SIG-M5 treated with dmso at 0.1 percent for 504 hours (cell line): ENCODE results near the gene GP5.
A peak's percentile ranks its signal among the peaks of the same experiment; 100 is the strongest.

Source experiments
- DNase-seq: peaks from one replicate; lab custom pipeline; 2025; ENCODE audit not compliant: unreplicated experiment; lab: John Stamatoyannopoulos, UW

The GP5 gene

DNA sequence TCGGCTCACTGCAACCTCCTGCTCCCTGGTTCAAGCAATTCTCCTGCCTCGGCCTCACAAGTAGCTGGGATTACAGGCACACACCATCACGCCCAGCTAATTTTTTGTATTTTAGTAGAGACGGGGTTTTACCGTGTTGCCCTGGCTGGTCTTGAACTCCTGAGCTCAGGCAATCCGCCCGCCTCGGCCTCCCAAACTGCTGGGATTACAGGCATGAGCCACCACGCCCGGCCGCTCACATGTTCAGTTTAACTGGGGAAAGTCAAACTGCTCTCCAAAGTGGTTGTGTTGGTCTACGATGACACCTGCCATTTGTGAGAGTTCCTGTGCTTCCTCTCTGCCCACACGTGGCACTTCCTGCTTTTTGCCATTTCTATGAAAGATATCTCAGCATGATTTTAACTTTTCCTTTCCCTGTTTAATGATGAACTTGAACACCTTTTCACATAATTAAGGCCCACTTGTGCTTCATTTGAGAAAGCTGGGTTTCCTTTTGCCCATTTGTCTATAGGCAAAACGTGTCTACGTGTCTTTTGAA lies 877 bp upstream of the GP5 start:
- DNase-seq = no peak

DNA sequence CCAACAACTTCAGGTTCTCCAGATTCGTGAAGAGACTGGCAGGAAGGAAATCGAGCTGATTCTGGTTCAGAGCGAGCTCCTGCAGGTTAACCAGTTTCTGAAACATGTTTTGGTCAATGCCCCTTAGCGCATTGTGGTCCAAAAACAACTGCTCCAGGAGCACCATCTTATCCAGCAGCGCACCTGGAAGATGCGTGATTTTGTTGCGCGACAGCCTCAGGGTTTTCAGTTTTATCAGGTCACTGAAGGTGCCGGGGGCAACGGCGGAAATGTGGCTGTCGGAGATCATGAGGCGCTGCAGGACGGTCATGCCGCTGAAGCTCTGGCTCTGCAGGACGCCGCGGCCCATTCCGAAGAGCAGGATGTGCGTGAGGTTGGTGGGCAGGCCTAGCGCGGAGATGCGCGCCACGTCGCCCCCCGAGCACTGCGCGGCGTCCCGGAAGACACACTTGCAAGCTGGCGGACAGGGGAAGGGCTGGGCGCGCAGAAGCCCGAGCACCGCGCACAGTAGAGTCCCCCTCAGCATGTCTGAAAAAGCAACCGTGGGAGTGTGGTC lies 1.2 kb downstream of the GP5 start:
- DNase-seq = no peak

DNA sequence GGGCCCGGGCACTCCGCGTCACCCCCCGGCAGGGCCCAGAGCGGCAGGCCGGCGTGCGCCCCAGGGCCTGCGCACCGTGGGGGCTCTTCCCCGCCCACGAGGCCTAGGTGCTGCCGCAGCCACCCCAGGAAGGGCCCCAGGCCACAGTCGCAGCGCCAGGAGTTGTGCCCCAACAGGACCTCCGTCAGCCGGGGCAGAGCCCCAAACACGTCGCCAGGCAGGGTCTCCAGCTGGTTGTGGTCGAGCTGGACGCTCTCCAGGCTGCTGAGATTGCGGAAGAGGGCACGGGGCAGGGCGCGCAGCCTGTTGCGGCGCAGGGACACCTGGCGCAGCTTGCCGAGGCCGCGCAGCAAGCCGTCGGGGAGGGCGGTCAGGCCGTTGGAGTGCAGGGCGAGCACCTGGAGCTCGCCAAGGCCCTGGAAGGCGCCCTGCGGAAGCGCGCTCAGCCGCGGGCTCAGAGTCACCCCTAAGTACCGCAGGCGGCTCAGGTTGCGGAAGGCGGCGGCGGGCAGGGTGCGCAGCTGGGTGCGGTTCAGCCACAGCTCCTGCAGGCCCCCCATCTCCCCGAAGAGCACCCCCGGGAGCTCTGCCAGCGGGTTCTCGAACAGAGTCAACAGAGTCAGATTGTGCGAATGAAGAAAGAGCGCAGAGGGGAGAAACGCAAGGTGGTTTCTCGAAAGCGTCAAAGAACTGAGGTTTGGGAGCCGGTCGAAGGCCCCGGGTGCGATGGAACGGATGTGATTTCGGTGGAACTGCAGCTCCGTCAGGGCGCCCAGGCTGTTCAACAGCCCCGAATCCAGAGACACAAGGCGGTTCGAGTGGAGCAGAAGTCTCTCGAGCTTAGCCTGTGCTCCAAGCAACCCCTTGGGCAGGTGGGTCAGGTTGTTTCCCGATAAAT lies 2.0 kb downstream of the GP5 start:
- DNase-seq = no peak

DNA sequence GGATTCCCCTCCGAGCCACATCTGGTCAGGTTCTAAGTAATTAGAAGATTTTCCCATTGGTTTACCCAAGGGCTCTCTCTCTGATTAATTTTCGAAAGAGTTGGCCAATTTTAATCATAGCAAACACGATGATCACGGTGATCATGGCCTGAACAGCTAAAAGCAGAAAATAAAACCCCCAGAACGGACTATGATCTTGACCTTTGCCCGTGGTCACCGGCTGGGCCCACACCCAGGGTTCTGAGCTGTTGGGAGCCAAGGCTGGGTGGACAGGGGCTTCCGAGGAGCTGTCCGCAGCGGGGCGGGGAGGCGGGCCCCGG lies 2.6 kb downstream of the GP5 start:
- DNase-seq = no peak

DNA sequence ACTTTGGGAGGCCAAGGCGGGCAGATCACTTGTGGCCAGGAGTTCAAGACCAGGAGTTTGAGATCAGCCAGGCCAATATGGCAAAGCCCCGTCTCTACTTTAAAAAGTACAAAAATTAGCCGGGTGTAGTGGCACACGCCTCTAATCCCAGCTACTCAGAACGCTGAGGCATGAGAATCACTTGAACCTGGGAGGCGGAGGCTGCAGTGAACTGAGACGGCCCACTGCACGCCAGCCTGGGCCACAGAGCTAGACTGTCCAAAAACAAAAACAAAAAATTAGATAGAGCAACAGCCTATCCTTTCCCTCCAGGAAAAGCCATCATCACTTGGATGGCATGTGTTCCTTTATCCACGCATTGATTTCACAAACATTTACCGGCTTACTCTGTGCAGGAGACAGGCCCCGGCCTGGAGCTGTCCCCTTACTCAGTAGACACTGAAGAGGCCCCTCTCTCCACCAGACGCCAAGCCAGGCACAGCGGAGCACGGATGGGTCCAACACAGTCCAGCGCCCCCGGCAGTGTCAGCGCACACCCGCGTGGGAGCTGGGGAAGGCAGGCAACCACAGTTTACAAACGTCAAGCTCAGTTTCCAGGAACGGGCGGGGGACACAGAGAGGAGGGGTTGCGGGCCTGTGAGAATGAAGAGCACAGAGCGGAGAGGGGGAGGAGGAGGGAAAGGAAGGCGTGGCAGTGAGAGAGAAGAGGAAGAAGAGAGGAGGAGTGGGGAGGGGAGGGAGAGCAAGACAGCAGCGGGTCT lies 3.1 kb downstream of the GP5 start:
- peak; percentile 73 for DNase-seq

DNA sequence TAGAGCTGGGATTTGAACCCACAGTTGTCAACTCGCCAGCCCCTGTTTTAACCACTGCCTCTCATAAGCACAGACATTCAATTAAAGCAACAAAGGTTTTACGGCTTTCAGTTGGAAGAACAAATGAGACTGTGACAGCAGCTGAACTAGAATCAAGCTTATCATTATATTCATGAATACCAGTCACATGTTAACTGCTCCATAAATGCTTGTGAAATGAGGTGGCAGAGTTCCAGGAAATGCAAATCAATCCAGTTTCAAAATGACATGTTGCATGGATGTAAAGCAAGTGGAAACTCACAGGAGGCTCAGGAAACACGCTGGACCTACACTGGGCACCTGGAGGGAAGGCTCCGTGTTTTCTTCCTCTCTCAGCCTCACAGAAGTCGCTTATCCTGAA lies 3.9 kb downstream of the GP5 start:
- DNase-seq = no peak

DNA sequence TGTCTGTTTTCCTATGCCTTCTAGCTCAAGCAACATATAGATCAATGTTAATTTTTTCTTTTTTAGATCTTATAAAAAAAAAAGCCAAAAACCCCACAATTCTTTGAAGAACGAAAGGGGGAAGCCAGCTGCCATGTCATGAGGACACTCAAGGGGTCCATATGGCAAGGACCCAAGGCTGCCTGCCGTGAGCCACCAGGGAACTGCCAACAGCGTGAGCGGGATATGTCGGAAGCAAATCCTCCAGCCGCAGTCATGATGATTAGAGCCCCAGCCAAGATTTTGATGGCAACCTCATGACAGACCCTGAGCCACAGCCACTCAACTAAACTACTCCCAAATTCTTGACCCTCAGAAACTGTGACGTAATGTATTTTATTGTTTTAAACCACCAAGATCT lies 6.5 kb downstream of the GP5 start:
- DNase-seq = no peak

DNA sequence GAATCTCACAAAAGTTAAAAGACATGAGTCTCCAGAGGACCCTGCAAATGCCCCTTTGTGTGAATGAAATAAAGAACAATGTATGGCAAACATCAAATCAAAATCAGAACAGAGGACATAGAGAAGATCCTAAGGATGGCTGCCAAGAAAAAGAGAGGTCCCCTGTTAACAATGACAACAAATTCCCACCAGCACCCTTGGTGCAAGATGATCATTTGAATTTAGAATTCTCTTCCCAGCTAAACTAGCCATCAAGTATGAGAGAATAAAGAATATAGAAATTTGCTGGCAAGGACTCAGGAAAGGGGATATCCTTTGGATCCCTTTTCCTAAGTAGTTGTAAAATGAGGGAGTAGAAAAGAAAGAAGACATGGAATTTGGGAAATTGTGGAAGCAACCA lies 8.2 kb downstream of the GP5 start:
- DNase-seq = no peak

DNA sequence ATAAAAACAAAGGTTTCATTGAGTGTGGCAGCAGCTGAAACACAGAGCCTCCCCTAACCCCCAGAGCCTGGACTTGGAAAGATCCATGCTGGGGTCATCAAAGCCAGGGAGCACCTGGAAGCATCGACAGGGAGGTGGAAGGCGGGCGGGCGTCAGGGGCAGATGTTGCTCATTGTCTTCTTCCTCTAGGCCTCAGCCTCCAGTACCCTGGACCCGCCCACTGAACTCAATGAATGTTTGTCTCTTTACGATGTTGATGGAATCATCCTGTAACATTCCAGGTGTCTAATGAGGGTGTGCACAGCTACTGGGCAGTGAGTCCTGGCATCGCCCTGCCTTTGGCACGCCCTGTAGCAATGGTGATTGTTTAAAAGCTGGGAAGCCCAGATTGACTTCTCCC lies 9.8 kb downstream of the GP5 start:
- DNase-seq = no peak

DNA sequence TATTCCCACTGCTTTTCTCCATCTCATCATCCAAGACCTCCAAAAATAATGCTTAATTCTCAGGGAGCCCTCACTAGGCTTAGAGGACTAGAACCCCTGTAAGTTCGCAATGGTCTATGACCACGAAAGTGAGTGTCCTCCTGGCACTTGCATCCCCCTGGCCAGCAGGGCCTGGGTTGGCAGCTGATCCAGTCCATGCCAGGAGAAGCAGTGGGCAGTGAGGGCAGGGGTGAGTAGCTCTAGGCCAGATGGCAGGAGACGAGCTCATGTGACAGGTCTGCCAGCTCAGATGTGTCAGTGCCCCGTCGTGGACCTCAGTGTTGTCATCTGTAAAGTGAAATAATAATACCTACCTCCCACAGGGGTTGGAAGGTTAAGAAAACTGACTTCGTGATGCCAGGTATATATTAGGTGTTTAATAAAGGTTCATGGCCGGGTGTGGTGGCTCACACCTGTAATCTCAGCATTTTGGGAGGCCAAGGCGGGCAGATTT lies 11.1 kb downstream of the GP5 start:
- no peak for DNase-seq

DNA sequence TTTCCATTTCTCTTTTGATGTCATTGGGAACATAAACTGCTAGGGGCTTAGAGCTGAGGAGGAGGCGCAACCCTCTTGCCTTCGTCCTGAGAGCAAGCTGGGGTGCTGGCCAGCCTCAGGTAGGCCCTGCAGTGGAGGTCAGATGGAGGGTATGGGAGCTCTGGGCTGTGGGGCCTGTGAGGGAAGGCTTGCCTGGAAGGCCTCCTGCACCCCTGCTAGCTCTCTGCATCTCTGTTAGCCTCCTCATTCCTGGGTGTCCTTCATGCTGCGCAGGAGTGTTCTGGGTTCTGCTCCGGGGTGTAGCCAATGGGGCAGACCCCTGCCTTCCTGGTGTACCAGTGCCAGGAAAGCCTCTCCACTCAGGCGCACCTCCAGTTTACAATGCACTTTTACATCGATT lies 11.8 kb downstream of the GP5 start:
- DNase-seq = no peak

DNA sequence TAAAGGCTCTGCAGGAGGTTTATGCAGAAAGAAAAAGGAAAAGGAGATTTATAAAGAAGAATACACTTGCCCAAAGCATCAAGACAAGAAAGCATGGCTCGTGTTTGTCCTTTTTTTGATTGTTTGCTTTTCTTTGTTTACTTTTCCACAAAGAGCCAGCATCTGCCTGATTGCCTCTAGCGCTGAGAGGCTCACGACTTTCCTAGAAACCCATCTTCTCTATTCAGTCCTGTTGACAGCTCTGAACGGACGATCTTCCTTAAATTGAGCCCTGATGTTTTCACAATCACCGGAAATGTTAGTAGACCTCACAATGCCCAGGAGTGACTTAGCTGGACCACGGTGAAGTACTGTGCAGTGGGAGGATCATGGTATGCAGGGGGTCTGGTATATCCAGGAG lies 12.4 kb downstream of the GP5 start:
- DNase-seq = no peak

DNA sequence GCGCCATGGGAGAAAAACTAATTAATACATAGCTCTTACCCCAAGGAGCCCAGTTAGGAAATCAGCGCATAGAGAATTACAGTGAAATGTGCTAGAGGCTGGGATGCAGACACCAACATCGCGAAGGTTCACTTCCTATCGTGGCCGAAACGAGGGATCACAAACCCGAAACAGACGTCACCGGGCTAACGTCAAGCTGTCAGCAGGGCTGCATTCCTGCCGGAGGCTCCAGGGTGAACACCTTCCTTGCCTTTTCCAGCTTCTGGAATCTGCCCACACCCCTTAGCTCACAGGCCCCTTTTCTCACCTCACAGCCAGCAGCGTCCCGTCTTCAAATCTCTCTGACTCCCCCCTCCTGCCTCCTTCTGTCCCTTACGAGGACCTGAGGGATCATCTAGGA lies 13.0 kb downstream of the GP5 start:
- no peak for DNase-seq

DNA sequence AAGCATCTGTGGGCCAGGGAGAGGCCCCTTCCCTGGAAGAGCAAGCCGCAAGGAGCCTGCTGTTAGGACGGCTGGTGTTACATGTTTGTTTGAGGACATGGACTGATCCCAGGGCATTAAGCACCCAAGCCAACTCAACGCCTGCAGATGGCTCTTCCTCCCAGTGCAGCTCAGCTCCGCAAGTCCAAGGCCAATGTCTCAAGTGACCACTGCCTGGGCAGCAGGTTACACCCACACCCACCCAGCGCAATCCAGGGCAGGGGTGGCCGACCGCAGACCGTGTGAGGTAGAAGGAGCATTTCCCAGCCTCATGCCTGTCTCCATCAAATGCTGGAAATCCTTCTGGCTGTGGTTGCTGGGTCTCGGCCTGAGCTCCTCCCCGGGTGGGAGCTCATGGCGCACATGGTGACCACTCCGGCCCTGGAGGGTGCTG lies 14.5 kb downstream of the GP5 start:
- no peak for DNase-seq

DNA sequence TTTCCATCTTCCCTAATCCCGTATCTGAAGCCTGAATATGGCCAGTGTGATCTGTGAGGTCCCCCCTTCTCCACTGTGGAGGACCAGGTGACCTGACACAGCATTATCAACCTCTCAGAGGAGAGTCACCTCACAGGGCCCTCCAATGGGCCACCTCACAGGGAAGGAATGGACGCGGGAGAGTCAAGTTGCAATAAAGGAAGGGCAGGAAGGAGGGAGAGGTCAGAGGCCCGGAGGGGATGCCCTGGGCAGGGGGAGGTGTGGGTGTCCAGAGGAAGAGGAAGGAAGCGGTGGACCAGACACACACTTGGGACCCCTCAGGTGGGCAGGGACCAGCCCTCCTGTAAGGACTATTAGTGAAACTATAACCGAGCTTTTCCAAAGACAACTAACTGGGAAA lies 14.9 kb downstream of the GP5 start:
- no peak for DNase-seq

DNA sequence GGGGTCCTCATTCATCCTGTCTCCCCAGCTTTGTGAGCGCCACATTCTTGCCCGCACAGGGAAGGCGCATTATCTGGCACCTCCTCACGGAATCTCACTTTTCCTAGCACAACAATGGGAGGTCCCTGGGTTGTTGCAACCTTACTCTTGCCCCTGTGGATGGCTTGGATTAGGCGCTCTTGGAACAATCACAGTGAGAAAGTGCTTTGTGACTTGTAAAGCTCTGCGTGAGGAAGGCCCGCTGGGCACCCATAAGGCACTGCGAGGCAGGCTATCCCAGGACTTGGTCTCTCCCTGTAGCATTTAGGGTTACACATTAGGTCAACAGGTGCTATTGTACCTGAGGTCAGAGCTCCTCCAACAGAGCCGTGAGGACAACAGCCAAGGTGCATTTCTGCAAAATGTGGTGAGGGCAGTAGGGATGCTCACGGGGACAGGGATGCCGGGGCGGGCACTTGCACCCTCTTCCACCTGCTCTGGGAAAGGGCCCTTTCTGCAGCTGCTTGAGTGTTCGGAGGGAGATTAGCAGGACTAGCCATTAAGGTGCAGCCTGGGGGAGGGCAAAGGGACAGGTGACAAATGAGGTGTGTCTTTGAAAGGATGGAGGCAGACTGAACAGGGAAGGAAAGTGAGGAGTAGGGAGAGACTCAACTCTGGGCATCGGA lies 15.7 kb downstream of the GP5 start:
- DNase-seq = no peak

DNA sequence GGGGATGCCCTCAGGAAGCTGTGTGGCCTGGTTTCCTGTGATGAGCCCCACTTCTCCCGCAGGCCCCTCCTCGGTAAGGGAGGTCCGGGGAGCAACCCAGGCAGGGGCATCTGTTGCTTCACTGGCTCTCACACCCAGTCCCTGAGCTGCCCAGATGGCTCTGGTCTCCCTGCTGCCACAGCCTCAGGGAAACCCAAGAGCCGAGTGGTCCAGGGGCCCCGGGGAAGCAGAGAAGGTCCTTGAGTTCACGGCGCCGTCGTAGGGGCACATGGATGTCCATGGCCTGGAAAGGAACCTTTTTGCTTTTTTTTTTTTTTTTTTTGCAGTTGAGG lies 16.2 kb downstream of the GP5 start:
- DNase-seq = no peak

DNA sequence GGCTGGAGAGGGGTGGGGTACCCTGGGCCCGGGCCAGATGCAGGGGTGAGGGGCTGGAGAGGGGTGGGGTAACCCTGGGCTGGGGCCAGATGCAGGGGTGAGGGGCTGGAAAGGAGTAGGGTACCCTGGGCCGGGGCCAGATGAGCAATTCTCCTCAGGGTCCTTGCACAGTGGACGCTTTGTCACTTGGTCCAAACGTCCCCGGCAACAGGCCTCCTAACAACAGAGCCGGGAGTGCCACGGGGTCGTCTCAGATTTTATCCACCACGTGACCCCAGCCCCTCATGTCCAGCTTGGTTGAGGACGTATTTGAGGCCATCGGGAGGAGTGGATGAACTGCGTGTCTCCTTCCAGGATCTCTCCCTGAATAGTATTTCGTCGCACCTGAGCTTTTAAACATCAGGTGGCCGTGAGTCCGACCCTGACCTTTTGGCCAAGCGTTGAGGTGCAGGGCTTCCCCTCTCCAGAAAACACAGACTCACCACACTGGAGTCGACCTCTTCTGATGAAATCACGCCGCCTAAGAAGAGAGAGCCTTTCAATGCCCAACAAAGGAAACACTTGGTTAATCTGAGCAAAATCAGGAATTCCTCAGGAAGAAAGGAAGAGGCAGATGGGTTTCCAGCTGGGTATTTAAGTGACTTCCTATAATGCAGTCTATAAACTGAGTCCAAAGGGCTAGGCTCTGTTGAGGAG lies 16.7 kb downstream of the GP5 start:
- no peak for DNase-seq

DNA sequence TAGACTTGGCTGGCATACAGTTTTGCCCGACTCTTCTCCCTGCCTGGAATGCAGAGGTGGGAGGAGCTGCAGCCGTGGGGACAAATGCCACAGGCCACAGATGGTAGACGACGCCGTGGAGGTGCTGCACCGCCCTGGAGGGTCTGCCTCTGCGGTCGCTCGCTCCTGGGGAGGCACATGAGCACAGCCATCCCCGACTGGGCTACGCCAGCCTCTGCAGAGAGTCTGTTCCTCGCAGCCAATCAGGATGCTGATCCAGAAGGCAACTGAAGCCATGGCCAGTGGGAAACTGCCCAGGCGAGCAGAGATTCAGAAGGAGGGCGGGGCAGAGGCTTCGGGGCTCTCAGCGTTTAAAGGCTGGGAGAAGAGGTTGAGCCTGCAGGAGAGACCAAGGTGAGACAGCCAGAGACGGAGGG lies 17.6 kb downstream of the GP5 start:
- no peak for DNase-seq

DNA sequence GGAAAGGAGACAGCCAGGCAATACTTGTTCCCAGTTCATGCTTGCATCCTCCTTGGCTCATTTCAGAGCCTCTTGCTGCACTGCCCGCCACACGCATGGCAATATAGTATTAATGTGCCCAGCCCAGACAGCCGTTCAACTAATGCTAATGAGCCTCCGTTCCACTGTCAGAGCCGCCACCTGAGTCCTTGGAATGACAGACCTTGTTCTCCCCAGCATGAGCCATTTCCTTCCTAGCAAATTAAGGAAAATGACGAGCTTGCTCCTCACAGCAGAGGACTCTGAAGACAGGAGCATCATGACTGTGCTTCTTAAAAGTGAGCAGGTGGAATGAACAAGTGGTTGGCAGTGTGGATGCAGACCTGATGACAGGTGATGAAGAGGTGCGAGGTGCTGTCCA lies 18.7 kb downstream of the GP5 start:
- no peak for DNase-seq

DNA sequence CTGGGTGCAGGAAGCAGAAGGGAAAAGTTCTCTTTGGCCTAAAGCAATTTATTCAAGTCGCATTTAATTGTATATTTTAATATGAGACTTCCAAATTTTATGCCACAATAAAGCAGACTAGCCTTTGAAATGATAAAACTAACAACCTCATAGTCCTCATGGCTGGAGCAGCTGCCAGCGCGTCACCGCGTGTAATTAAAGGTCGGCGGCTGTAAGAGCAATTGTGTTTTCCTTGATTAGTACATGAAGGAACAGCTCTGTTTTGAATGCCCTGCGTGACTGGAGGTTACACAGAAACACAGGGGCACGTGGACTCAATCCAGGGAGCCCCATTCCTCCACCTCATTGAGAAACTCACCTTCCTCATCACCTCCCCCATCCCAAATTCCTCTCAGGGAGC lies 19.4 kb downstream of the GP5 start:
- DNase-seq = no peak
